Caco-2 (cell line): Measurements from ENCODE around the gene PRR18. TPM values are rescaled to one million over a fixed set of nuclear protein-coding genes. Genes with fewer than 3 reads are reported as not detected.

Experiments used
- BruUV-seq: library from RNA; stranded (reverse); fragments of 400-500 nt; replicated peaks from 2 replicates; lab custom pipeline; 2021; lab: Mats Ljungman, UMichigan
- CTCF ChIA-PET: fragments of 300-600 bp; sonication (Branson Sonifier 250); formaldehyde crosslinking; loops from one replicate; lab custom pipeline; 2022; ENCODE audit warnings: antibody characterized with exemption; lab: Charles Lee
- POLR2A ChIA-PET: fragments of 300-600 bp; sonication (Branson Sonifier 250); formaldehyde crosslinking; loops from one replicate; lab custom pipeline; 2022; ENCODE audit warnings: antibody characterized with exemption; lab: Charles Lee
- DNase-seq, 2 experiments: peaks; one replicate each; pipeline versions ENCODE4 v3.0.0 to v3.0.0-alpha.2; 2020 to 2022
- H3K27me3 ChIP-seq: replicated peaks from 2 replicates; pipeline ENCODE4 v1.6.0; 2011; ENCODE audit warnings: low read length; ENCODE audit not compliant: control insufficient read depth, insufficient read depth
- H3K36me3 ChIP-seq: 2 replicates; pipeline ENCODE4 v1.5.1; 2011; ENCODE audit warnings: low read length; ENCODE audit not compliant: control insufficient read depth, insufficient read depth
- H3K4me1 ChIP-seq: fragments of 250-450 bp; sonication (Bioruptor Pico); 2 replicates; pipeline ENCODE4 v1.5.1; 2020; ENCODE audit warnings: mild to moderate bottlenecking
- H3K4me3 ChIP-seq: 2 replicates; pipeline ENCODE4 v1.5.1; 2011; ENCODE audit warnings: low read depth, mild to moderate bottlenecking, control low read depth, low read length
- H3K9me3 ChIP-seq: fragments of 250-450 bp; sonication (Bioruptor Pico); 2 replicates; pipeline ENCODE4 v1.5.1; 2020; ENCODE audit warnings: mild to moderate bottlenecking, moderate library complexity
- H3K27ac Mint-ChIP-seq: one replicate; pipeline ENCODE4 v1.8.0; 2022; ENCODE audit warnings: mixed read lengths; ENCODE audit not compliant: unreplicated experiment
- H3K27me3 Mint-ChIP-seq: one replicate; pipeline ENCODE4 v1.8.0; 2022; ENCODE audit warnings: mixed read lengths; ENCODE audit not compliant: insufficient read depth, unreplicated experiment
- H3K36me3 Mint-ChIP-seq: one replicate; pipeline ENCODE4 v1.8.0; 2022; ENCODE audit warnings: mild to moderate bottlenecking, mixed read lengths; ENCODE audit not compliant: insufficient read depth, unreplicated experiment
- H3K4me1 Mint-ChIP-seq: one replicate; pipeline ENCODE4 v1.8.0; 2022; ENCODE audit warnings: low read depth, mixed read lengths; ENCODE audit not compliant: unreplicated experiment
- H3K4me3 Mint-ChIP-seq: one replicate; pipeline ENCODE4 v1.8.0; 2022; ENCODE audit warnings: mild to moderate bottlenecking, moderate library complexity, mixed read lengths; ENCODE audit not compliant: unreplicated experiment
- H3K9me3 Mint-ChIP-seq: one replicate; pipeline ENCODE4 v1.8.0; 2022; ENCODE audit warnings: mixed read lengths; ENCODE audit not compliant: unreplicated experiment
- CTCF ChIP-seq, 2 experiments: fragments of 200-600 bp in 1 of 2; IDR thresholded peaks; 1 replicate in 1 of 2; 2 replicates in 1 of 2; pipeline versions ENCODE4 v1.5.1 to v1.8.0; 2011 to 2022; ENCODE audit warnings: antibody characterized with exemption in 1 of 2, control low read depth in 1 of 2, inconsistent platforms in 1 of 2, low read depth in 1 of 2, low read length in 1 of 2, mild to moderate bottlenecking in 1 of 2, moderate library complexity in 1 of 2; ENCODE audit not compliant: insufficient read depth in 1 of 2, severe bottlenecking in 1 of 2, unreplicated experiment in 1 of 2
- intact Hi-C: fragments of 100-400 bp; cut with micrococcal nuclease; formaldehyde crosslinking; loops from one replicate; pipeline ENCODE4 v1.10.0; 2022; ENCODE audit not compliant: unreplicated experiment
- total RNA-seq: library from RNA; stranded (reverse); gene quantifications from 2 replicates; pipeline ENCODE4 v1.2.3, GENCODE V29; 2022

The PRR18 gene
- total RNA-seq, 1 experiment from 2014 or later = 0.95 TPM

- Mint-ChIP-seq H3K4me3 (no peak overlapping the region), H3K36me3 (peaks cover 3% of the 10 kb centered on the region), H3K27me3 (no peaks in the 10 kb centered on the region), H3K4me1 (peaks cover 6% of the 10 kb centered on the region), H3K27ac (no peak overlapping the region), H3K9me3 (no peaks in the 10 kb centered on the region)
- no peak overlapping the region for H3K4me3 ChIP-seq
- BruUV-seq = no TSS peak
- intact Hi-C loops = loop anchor here (1.0 kb wide), 2 partner anchors 69 to 87 kb away; partner anchors contain the start of gene MPC1
- peak in 1 of 2 experiments; percentile 41 for DNase-seq
- ChIA-PET CTCF (interaction anchor here (0.7 kb wide), 1 partner anchor 9 kb away, joined by 3 read pairs; no protein-coding TSS in a partner anchor), POLR2A (interaction anchor here (0.6 kb wide), 1 partner anchor 52 kb away, joined by 6 read pairs; no protein-coding TSS in a partner anchor)
- 0 out of 2 replicates have a peak, but pooled peaks cover 3% of the 10 kb centered on the region for H3K4me1 ChIP-seq
- no peaks in the 10 kb centered on the region for H3K9me3 ChIP-seq
- TF ChIP-seq CTCF (IDR thresholded peaks at IDR 0.05; ENCODE audit: insufficient read depth in 1 of 2, low read depth in 1 of 2, low read length in 1 of 2, severe bottlenecking in 1 of 2, unreplicated experiment in 1 of 2) = peak; percentile 64 to 77
- no peaks in the 10 kb centered on the region for H3K27me3 ChIP-seq
- H3K36me3 ChIP-seq = no peaks in the 10 kb centered on the region
Measured at GRCh38 chr6:166313255-166314070, 5.3 kb upstream of the PRR18 start.

DNA sequence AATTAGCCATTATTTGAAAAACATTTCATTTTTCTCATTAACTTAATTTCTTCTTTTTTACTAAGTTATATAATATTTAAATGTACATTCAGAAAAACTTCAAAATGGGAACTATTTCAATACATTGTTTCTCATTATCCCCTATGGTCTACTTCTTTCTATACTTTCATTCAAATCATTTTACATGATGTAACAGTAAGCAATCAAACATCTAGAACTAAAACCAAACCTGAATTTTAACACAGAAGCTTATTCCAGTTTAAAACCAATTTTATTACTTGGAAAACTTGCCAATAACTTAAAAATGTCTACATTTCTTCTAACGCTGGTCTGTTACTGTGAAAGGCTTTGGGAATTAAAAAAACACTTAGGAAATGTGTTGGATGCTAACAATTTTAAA is 4.6 kb upstream of the PRR18 start:
- Mint-ChIP-seq H3K27me3 (no peaks in the 10 kb centered on the region), H3K9me3 (no peaks in the 10 kb centered on the region), H3K27ac (no peak overlapping the region), H3K4me3 (no peak overlapping the region), H3K4me1 (peaks cover 6% of the 10 kb centered on the region), H3K36me3 (no peaks in the 10 kb centered on the region)
- BruUV-seq = no TSS peak
- Histone ChIP-seq H3K4me1 (0 out of 2 replicates have a peak, but pooled peaks cover 3% of the 10 kb centered on the region), H3K36me3 (no peaks in the 10 kb centered on the region), H3K9me3 (no peaks in the 10 kb centered on the region), H3K27me3 (no peaks in the 10 kb centered on the region), H3K4me3 (no peak overlapping the region)
- DNase-seq = no peak
- intact Hi-C loops = loop anchor here (1.0 kb wide), 2 partner anchors 69 to 87 kb away; partner anchors contain the start of gene MPC1
- ChIA-PET CTCF (no interaction called here), POLR2A (no interaction called here)
- TF ChIP-seq CTCF (IDR thresholded peaks at IDR 0.05; ENCODE audit: insufficient read depth in 1 of 2, low read depth in 1 of 2, low read length in 1 of 2, severe bottlenecking in 1 of 2, unreplicated experiment in 1 of 2) = no peak

DNA sequence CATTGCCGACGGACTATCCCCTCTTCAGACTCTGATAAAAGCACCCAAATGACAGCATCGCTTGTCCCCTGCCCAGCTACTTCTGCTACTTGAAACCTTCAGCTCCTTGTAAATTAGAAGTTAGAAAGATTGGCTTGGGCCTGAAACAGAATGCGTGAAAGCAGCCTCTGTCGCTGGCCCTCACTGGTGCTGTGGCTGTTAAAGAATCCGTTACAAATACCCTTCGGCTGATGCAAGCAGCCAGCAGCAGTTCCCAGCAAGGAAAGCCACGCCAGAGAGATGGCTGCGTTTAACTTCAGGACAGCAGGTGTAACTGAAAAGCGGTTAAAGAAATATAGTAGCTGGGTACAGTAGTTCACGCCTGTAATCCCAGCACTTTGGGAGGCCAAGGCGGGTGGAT is 2.4 kb upstream of the PRR18 start:
- H3K4me1 Mint-ChIP-seq = no peaks in the 10 kb centered on the region
- Histone ChIP-seq H3K36me3 (no peaks in the 10 kb centered on the region), H3K4me3 (no peak overlapping the region), H3K9me3 (no peaks in the 10 kb centered on the region), H3K27me3 (no peaks in the 10 kb centered on the region), H3K4me1 (0 out of 2 replicates have a peak, but pooled peaks cover 3% of the 10 kb centered on the region)
- no peak overlapping the region for H3K27ac Mint-ChIP-seq
- H3K4me3 Mint-ChIP-seq = no peak overlapping the region
- ChIA-PET POLR2A (interaction anchor here (0.6 kb wide), 1 partner anchor 1505 kb away, joined by 11 read pairs; no protein-coding TSS in a partner anchor), CTCF (interaction anchor here (1.1 kb wide), 1 partner anchor 89 kb away, joined by 4 read pairs; no protein-coding TSS in a partner anchor)
- H3K27me3 Mint-ChIP-seq = no peaks in the 10 kb centered on the region
- BruUV-seq = no TSS peak
- no peak for DNase-seq
- intact Hi-C loops = no loop called here
- H3K36me3 Mint-ChIP-seq = no peaks in the 10 kb centered on the region
- no peak for TF ChIP-seq CTCF (IDR thresholded peaks at IDR 0.05; ENCODE audit: insufficient read depth in 1 of 2, low read depth in 1 of 2, low read length in 1 of 2, severe bottlenecking in 1 of 2, unreplicated experiment in 1 of 2)
- H3K9me3 Mint-ChIP-seq = no peaks in the 10 kb centered on the region
